NK-92 (cell line): Measurements from ENCODE around the gene SLC6A19.

Experiments used
- DNase-seq: peaks from one replicate; lab custom pipeline; 2025; ENCODE audit not compliant: unreplicated experiment; lab: John Stamatoyannopoulos, UW

SLC6A19 gene

GRCh38 chr5:1165864-1166263 is 35.5 kb upstream of the SLC6A19 start:
- DNase-seq = no peak

DNA sequence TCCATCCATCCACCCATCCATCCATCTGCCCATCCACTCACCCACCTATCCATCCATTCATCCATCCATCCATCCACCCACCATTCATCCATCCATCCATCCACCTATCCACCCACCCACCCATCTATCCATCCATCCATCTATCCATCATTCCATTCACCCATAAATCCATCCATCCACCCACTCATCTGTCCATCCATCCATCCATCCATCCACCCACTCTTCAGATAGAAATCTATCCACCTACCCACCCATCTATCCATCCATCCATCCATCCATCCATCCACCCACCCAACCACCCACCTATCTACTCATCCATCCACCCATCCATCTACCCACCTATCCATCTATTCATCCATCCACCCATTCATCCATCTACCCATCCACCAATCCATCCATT is 35.0 kb upstream of the SLC6A19 start:
- no peak for DNase-seq

- DNase-seq = no peak
These were observed 34.1 kb upstream of the SLC6A19 start for GRCh38 chr5:1167361-1167727.

- no peak for DNase-seq
These were observed 33.4 kb upstream of the SLC6A19 start for GRCh38 chr5:1167728-1168709.

GRCh38 chr5:1168796-1169195 is 32.6 kb upstream of the SLC6A19 start:
- no peak for DNase-seq

GRCh38 chr5:1169211-1170115 is 31.9 kb upstream of the SLC6A19 start:
- DNase-seq = no peak

DNA sequence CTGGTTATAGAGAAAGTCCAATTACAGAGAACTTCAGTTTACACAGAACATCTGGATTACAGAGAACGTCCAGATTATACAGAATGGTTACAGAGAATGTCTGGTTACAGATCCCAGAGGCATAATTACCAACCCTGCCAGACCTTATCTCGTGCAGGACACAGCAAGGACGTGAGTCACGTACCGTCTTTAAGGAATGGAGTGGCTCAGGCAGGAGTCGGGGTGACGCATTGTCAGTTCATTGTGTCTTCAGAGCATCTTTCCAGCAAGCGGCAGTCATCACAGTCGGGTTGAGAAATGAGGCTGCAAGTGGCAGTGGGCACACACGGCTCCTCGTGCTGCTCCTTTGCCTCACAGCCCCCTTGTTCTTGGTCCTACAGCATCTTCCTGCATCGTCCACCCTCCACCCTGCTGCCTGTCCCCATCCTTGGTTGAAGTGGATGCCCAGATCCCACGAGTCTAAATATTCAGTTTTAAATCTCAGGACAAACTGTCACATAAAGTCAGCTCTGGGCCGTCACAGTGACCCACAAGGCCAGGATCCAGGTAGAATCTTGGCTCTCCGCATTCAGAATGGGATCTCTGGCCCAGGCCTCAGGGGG is 30.0 kb upstream of the SLC6A19 start:
- no peak for DNase-seq

DNA sequence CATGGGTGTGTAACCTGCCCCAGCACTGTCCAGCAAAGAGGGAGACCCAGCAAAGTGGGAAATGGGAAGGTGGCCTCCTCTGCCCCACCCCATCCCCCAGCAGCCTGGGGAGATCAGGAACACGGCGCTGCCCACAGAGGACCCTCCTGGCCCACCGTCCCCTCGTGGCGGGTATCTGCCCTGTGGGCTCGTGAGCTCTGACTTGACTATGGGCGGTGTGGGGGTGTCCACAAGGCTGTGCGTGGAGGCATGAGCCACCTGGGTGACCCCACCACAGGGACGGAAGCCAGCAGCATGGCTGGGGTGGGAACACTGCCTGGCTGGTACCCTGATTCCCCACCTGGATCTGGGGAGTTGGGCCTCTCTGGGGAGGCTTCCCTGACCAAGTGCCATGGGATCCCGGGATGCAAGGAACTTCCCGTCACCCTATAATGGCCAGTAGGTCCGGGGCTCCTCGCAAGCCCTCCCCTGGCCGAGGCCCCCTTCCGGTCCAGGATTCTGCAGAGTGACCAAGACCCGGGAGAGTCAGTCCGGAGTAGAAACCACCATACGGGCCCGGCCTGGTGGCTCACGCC is 29.3 kb upstream of the SLC6A19 start:
- DNase-seq = no peak

DNA sequence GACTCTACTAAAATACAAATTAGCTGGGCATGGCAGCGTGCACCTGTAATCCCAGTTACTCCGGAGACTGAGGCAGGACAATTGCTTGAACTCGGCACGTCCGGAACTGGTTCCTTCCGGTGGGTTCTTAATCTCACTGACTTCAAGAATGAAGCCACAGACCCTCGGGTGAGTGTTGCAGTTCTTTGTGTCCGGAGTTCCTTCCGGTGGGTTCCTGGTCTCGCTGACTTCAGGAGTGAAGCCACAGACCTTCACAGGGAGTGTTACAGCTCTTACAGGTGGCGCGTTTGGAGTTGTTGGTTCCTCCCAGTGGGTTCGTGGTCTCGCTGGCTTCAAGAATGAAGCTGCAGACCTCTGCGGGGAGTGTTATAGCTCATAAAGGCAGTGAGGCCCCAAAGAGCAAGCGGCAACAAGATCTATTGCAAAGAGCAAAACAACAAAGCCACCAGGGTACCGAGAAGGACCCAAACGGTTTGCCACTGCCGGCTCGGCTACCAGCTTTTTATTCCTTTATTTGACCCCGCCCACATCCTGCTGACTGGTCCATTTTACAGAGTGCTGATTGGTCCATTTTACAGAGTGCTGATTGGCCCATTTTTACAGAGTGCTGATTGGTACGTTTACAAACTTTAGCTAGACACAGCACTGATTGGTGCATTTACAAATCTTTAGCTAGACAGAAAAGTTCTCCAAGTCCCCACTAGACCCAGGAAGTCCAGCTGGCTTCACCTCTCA is 28.6 kb upstream of the SLC6A19 start:
- no peak for DNase-seq

DNA sequence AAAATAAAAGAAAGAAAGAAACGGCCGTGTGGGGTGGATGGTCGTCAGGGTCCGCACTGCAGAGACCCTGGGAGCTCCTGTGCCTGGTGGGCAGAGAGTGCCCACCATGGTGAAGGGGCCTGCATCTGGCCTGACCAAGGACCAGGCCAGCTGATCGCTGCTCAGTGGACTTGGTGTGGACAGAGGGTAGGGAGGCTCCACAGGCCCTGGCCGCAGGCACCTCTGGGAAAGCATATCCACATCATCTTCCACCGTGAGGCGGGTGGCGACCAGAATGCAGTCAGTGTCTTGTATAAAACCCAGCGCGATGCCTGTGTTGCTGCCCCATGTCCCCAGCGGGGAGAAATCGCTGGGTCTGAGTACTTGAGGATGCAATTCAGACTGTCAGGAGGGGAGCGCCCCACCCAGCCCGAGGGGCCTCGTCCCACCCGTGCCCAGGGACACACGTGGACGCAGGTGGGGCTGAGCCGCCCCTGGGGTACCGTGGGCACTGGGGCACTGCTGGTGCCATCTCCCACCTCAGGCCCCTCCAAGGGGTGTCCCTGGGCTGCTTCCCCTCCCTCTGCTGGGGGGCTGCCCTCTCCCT is 27.8 kb upstream of the SLC6A19 start:
- no peak for DNase-seq

DNA sequence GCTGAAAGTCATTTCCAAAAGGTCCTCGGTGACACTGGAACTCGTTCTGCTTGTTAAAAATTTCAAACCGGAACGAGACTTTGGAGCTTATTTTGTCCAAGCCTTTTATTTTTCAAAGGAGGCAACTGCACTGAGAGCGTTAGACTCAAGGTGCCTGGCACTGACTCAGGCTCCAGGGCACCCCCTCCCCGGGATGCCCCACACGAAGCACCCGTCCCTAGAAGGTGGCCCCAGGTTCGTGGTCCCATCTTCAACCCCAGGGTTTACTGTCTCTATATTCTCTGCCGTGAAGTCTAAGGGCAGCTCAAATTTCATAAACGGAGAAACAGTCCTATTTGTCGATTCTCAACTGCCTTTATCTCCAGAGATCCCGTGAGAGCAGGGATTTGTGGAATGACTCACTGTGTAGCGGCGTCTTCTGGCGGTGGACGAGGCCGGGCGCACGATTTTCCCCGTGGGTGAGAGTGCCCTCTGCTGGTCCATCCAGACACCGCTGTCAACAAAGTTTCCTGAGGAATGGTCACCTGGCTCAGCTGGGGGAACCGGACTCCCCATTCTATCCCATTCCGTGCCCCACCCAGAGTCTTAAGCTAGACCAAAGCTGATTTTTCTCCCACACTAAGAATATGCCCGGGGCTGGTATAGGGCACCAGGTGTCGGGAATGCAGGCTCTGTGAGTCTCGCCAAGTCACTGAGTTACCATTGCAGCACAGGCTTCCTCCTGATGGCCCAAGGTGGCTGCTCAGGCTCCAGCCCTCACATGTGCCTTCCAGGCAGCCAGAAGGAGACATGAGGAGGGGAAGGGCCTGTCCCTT is 27.1 kb upstream of the SLC6A19 start:
- DNase-seq = no peak

GRCh38 chr5:1175015-1175414 is 26.4 kb upstream of the SLC6A19 start:
- DNase-seq = no peak

DNA sequence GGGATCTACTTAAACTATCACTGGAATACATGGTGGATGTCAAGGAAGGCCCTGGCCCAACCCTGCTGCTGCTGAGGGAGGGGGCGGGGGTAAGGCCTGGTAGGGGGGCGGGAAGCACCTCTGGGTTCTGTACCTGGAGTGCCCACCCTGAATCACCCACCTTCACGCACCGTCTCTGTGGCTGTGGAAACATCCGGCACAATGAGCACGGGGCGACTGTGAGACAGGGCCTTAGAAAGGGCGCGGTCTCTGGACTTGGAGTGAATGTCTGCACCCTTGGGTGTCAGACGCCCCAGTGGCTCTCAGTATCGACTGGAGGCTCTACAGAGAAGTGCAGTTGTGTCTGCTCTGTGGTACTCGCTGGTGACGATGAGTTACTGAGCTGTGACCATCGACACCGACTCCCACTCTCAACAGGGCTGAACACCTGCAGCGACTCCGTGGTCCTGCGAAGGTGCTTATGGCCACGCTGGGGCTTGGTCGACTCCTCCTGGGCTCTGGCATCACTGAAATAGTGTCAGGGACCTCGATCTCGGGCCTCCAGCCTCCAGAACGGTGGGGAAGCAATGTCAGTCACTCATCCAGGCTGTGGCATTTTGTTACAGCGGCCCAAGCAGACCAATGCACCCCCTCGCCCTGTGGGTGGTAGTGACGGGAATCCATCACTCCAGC is 25.5 kb upstream of the SLC6A19 start:
- no peak for DNase-seq

DNA sequence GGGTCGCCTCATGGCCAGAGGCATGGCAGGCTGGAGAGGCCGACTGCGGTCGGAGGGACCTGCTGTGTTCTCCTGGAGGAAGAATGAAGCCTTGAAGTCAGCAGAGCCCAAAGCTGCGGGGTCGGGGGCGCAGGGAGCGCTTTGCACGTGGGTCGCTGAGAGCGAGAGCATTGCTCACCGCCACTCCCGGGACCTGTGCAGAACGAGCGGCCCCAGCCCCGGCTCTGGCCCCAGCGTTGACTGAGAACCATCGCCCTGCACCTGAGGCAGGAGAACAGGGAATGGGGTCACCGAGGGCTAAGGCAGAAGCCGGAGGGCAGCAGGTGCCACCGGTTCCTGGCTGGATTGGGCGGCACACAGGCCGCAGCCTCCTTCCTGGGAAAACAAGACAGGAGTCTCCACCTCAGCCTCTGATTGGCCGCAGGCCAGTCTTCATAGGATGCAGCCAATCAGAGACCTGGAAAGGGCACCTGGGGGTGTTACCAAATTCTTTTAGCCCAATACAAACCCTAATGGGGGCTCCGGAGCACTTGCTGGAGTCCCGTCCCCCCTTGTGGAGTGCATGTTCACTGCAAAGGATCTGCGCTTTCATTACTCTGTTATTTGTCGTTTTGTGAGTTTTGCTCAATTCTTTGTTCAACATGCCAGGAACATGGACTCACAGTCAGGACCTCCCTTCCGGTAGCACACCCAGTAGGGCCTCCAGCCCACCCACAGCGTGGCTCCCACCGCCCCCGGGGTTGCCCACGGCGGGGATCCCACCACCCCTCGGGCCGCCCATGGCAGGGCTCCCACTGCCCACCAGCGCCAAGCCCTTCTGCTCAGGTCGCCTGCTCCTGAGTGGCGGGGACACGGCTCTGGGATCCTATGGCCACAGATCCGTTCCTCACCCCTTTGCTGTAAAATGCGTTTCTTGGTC is 24.7 kb upstream of the SLC6A19 start:
- DNase-seq = no peak

DNA sequence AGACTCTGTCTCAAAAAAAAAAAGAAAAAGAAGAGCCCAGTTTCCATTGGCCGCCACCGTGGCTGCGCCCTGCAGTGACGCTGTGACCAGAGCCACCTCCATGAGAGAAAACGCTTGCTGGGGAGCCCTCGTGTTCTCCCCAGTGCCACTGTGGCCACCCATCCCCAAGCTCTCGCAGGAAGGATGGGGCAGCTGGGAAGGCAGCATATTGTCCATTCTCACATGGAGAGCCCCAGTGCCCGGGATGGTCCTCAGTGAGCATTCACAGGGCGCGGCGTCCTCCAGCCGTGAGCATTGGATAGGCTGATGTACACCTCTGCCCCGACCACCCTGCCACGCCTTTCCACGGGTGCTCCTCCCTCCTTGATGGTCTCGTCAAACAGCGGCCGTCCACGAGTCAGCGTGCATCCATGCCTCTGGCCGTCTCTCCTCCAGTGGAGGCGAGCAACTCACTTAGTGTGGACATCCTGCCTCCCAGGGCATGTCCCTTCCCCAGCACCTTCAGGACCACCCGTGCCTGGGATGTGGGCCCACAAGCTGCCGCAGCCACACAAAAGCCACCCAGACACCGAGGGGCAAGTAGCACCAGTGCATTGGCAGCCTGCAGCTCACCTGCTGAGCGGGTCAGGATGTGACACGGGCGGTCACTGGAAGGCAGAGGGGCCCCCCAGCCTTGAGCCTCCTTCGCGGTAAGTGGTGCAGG is 23.4 kb upstream of the SLC6A19 start:
- DNase-seq = no peak

- no peak for DNase-seq
These were observed 22.6 kb upstream of the SLC6A19 start for GRCh38 chr5:1178529-1179382.
